ENCODE measurements around the gene TMEM131L. TPM values are rescaled to one million over a fixed set of nuclear protein-coding genes. Genes with fewer than 3 reads are reported as not detected.

Gene TMEM131L
- total RNA-seq, 1 donor from 2014 or later: 39.5 TPM

GRCh38 chr4:153576443-153576774, 110.2 kb downstream of the TMEM131L start:
- DNase-seq (ENCODE audit: low spot score): no peak
- Mint-ChIP-seq H3K9me3 (no peaks in the 10 kb centered on the region), H3K4me1 (ENCODE audit: low read depth) (peaks cover 46% of the 10 kb centered on the region), H3K4me3 (no peak overlapping the region), H3K36me3 (ENCODE audit: low read depth) (peaks cover 24% of the 10 kb centered on the region), H3K27ac (no peak overlapping the region), H3K27me3 (ENCODE audit: insufficient read depth) (no peaks in the 10 kb centered on the region)
- intact Hi-C loops (cut with micrococcal nuclease): loop anchor here (1.0 kb wide), 1 partner anchor 730 kb away; no protein-coding TSS in a partner anchor

GRCh38 chr4:153577053-153577452, 110.9 kb downstream of the TMEM131L start:
- Mint-ChIP-seq H3K4me3 (no peak overlapping the region), H3K27ac (no peak overlapping the region), H3K4me1 (ENCODE audit: low read depth) (peaks cover 41% of the 10 kb centered on the region), H3K36me3 (ENCODE audit: low read depth) (peaks cover 20% of the 10 kb centered on the region), H3K9me3 (no peaks in the 10 kb centered on the region), H3K27me3 (ENCODE audit: insufficient read depth) (no peaks in the 10 kb centered on the region)
- intact Hi-C loops (cut with micrococcal nuclease): no loop called here
- no peak for DNase-seq (ENCODE audit: low spot score)

- Mint-ChIP-seq H3K36me3 (ENCODE audit: low read depth) (peaks cover 23% of the 10 kb centered on the region), H3K4me1 (ENCODE audit: low read depth) (peaks cover 20% of the 10 kb centered on the region), H3K27me3 (ENCODE audit: insufficient read depth) (no peaks in the 10 kb centered on the region), H3K27ac (no peak overlapping the region), H3K9me3 (no peaks in the 10 kb centered on the region), H3K4me3 (no peak overlapping the region)
- intact Hi-C loops (cut with micrococcal nuclease): no loop called here
- no peak for DNase-seq (ENCODE audit: low spot score)
These were observed 113.2 kb downstream of the TMEM131L start for GRCh38 chr4:153579410-153579809.

- no peaks in the 10 kb centered on the region for H3K9me3 Mint-ChIP-seq
- peaks cover 23% of the 10 kb centered on the region for H3K36me3 Mint-ChIP-seq (ENCODE audit: low read depth)
- no peak overlapping the region for H3K4me3 Mint-ChIP-seq
- intact Hi-C loops (cut with micrococcal nuclease): no loop called here
- H3K27ac Mint-ChIP-seq: no peak overlapping the region
- no peaks in the 10 kb centered on the region for H3K27me3 Mint-ChIP-seq (ENCODE audit: insufficient read depth)
- no peak for DNase-seq (ENCODE audit: low spot score)
- H3K4me1 Mint-ChIP-seq (ENCODE audit: low read depth): peaks cover 17% of the 10 kb centered on the region
These were observed 113.7 kb downstream of the TMEM131L start for GRCh38 chr4:153579872-153580271.

- intact Hi-C loops (cut with micrococcal nuclease): no loop called here
- Mint-ChIP-seq H3K9me3 (no peaks in the 10 kb centered on the region), H3K27me3 (ENCODE audit: insufficient read depth) (no peaks in the 10 kb centered on the region), H3K27ac (no peak overlapping the region), H3K4me1 (ENCODE audit: low read depth) (no peaks in the 10 kb centered on the region), H3K36me3 (ENCODE audit: low read depth) (peaks cover 20% of the 10 kb centered on the region), H3K4me3 (no peak overlapping the region)
- no peak for DNase-seq (ENCODE audit: low spot score)
These were observed 117.0 kb downstream of the TMEM131L start for GRCh38 chr4:153582954-153583702.

GRCh38 chr4:153585026-153585425, 118.9 kb downstream of the TMEM131L start:
- Mint-ChIP-seq H3K4me3 (no peak overlapping the region), H3K27me3 (ENCODE audit: insufficient read depth) (no peaks in the 10 kb centered on the region), H3K9me3 (no peaks in the 10 kb centered on the region), H3K36me3 (ENCODE audit: low read depth) (peaks cover 31% of the 10 kb centered on the region), H3K27ac (no peak overlapping the region), H3K4me1 (ENCODE audit: low read depth) (peaks cover 2% of the 10 kb centered on the region)
- intact Hi-C loops (cut with micrococcal nuclease): no loop called here
- no peak for DNase-seq (ENCODE audit: low spot score)

- H3K27me3 Mint-ChIP-seq (ENCODE audit: insufficient read depth): no peaks in the 10 kb centered on the region
- peaks cover 5% of the 10 kb centered on the region for H3K4me1 Mint-ChIP-seq (ENCODE audit: low read depth)
- no peak overlapping the region for H3K27ac Mint-ChIP-seq
- intact Hi-C loops (cut with micrococcal nuclease): no loop called here
- H3K4me3 Mint-ChIP-seq: no peak overlapping the region
- DNase-seq (ENCODE audit: low spot score): no peak
- H3K36me3 Mint-ChIP-seq (ENCODE audit: low read depth): peaks cover 37% of the 10 kb centered on the region
- no peaks in the 10 kb centered on the region for H3K9me3 Mint-ChIP-seq
These were observed 123.8 kb downstream of the TMEM131L start for GRCh38 chr4:153589703-153590595.

GRCh38 chr4:153591441-153591840, 125.3 kb downstream of the TMEM131L start:
- DNase-seq (ENCODE audit: low spot score): no peak
- intact Hi-C loops (cut with micrococcal nuclease): no loop called here
- H3K27me3 Mint-ChIP-seq (ENCODE audit: insufficient read depth): no peaks in the 10 kb centered on the region
- no peak overlapping the region for H3K4me3 Mint-ChIP-seq
- H3K27ac Mint-ChIP-seq: no peak overlapping the region
- peaks cover 15% of the 10 kb centered on the region for H3K4me1 Mint-ChIP-seq (ENCODE audit: low read depth)
- H3K36me3 Mint-ChIP-seq (ENCODE audit: low read depth): peaks cover 41% of the 10 kb centered on the region
- H3K9me3 Mint-ChIP-seq: no peaks in the 10 kb centered on the region

GRCh38 chr4:153592064-153592463, 125.9 kb downstream of the TMEM131L start:
- H3K27ac Mint-ChIP-seq: no peak overlapping the region
- peaks cover 17% of the 10 kb centered on the region for H3K4me1 Mint-ChIP-seq (ENCODE audit: low read depth)
- no peaks in the 10 kb centered on the region for H3K27me3 Mint-ChIP-seq (ENCODE audit: insufficient read depth)
- H3K9me3 Mint-ChIP-seq: no peaks in the 10 kb centered on the region
- intact Hi-C loops (cut with micrococcal nuclease): no loop called here
- no peak overlapping the region for H3K4me3 Mint-ChIP-seq
- DNase-seq (ENCODE audit: low spot score): no peak
- H3K36me3 Mint-ChIP-seq (ENCODE audit: low read depth): peaks cover 43% of the 10 kb centered on the region

- H3K27me3 Mint-ChIP-seq (ENCODE audit: insufficient read depth): no peaks in the 10 kb centered on the region
- peaks cover 17% of the 10 kb centered on the region for H3K4me1 Mint-ChIP-seq (ENCODE audit: low read depth)
- no peak for DNase-seq (ENCODE audit: low spot score)
- no peak overlapping the region for H3K27ac Mint-ChIP-seq
- H3K36me3 Mint-ChIP-seq (ENCODE audit: low read depth): peaks cover 44% of the 10 kb centered on the region
- no peak overlapping the region for H3K4me3 Mint-ChIP-seq
- intact Hi-C loops (cut with micrococcal nuclease): no loop called here
- H3K9me3 Mint-ChIP-seq: no peaks in the 10 kb centered on the region
These were observed 127.0 kb downstream of the TMEM131L start for GRCh38 chr4:153593161-153593560.

- no peak overlapping the region for H3K4me3 Mint-ChIP-seq
- H3K27ac Mint-ChIP-seq: no peak overlapping the region
- intact Hi-C loops (cut with micrococcal nuclease): no loop called here
- peaks cover 44% of the 10 kb centered on the region for H3K36me3 Mint-ChIP-seq (ENCODE audit: low read depth)
- H3K9me3 Mint-ChIP-seq: no peaks in the 10 kb centered on the region
- H3K4me1 Mint-ChIP-seq (ENCODE audit: low read depth): peaks cover 17% of the 10 kb centered on the region
- no peak for DNase-seq (ENCODE audit: low spot score)
- H3K27me3 Mint-ChIP-seq (ENCODE audit: insufficient read depth): no peaks in the 10 kb centered on the region
These were observed 128.1 kb downstream of the TMEM131L start for GRCh38 chr4:153594210-153594609.

- H3K36me3 Mint-ChIP-seq (ENCODE audit: low read depth): peaks cover 38% of the 10 kb centered on the region
- H3K27me3 Mint-ChIP-seq (ENCODE audit: insufficient read depth): no peaks in the 10 kb centered on the region
These were observed 129.9 kb downstream of the TMEM131L start for GRCh38 chr4:153595894-153596601.

GRCh38 chr4:153602758-153603157, 136.6 kb downstream of the TMEM131L start:
- no peak overlapping the region for H3K4me3 Mint-ChIP-seq
- intact Hi-C loops (cut with micrococcal nuclease): loop anchor here (2.0 kb wide), 1 partner anchor 14 kb away; no protein-coding TSS in a partner anchor
- H3K9me3 Mint-ChIP-seq: no peaks in the 10 kb centered on the region
- H3K27ac Mint-ChIP-seq: no peak overlapping the region
- H3K4me1 Mint-ChIP-seq (ENCODE audit: low read depth): peaks cover 9% of the 10 kb centered on the region
- H3K36me3 Mint-ChIP-seq (ENCODE audit: low read depth): peaks cover 41% of the 10 kb centered on the region
- DNase-seq (ENCODE audit: low spot score): no peak
- H3K27me3 Mint-ChIP-seq (ENCODE audit: insufficient read depth): no peaks in the 10 kb centered on the region

More at GRCh38 chr4:153595894-153596601, 129.9 kb downstream of the TMEM131L start:
- Mint-ChIP-seq H3K4me1 (ENCODE audit: low read depth) (peaks cover 13% of the 10 kb centered on the region), H3K4me3 (no peak overlapping the region), H3K27ac (peak overlapping the region; percentile 27), H3K9me3 (no peaks in the 10 kb centered on the region)
- intact Hi-C loops (cut with micrococcal nuclease): no loop called here
- DNase-seq (ENCODE audit: low spot score): no peak
